HEK293T (cell line): ENCODE results near the gene BMERB1.

Source experiments
- CTCF ChIA-PET: fragments of 350-600 bp; formaldehyde crosslinking; extraction: SDS; loops from one replicate; lab custom pipeline; 2021; ENCODE audit warnings: antibody characterized with exemption, inconsistent platforms; lab: Yijun Ruan, JAX
- POLR2A ChIA-PET: fragments of 350-600 bp; formaldehyde crosslinking; extraction: SDS; loops from one replicate; lab custom pipeline; 2020; ENCODE audit warnings: antibody characterized with exemption, inconsistent platforms; lab: Yijun Ruan, JAX
- DNase-seq: peaks from one replicate; pipeline ENCODE4 v3.0.0; 2012; ENCODE audit warnings: mixed read lengths; ENCODE audit errors: extremely low spot score
- ARNT ChIP-seq: fragments of 450-650 bp; IDR thresholded peaks from 2 replicates; pipeline ENCODE4 v1.6.1; 2017; ENCODE audit warnings: mild to moderate bottlenecking
- BHLHE40 ChIP-seq: fragments of 450-650 bp; IDR thresholded peaks from 2 replicates; pipeline ENCODE4 v1.6.1; 2016; ENCODE audit warnings: mild to moderate bottlenecking, moderate library complexity, borderline replicate concordance
- CTBP1 ChIP-seq: fragments of 450-650 bp; IDR thresholded peaks from 2 replicates; pipeline ENCODE4 v1.6.1; 2016; ENCODE audit warnings: borderline replicate concordance
- ELF4 ChIP-seq: fragments of 450-650 bp; IDR thresholded peaks from 2 replicates; pipeline ENCODE4 v1.6.1; 2017; ENCODE audit warnings: antibody characterized with exemption
- FOXA1 ChIP-seq: fragments of 450-650 bp; IDR thresholded peaks from 2 replicates; pipeline ENCODE4 v1.6.1; 2016; ENCODE audit warnings: mild to moderate bottlenecking
- FOXK2 ChIP-seq: fragments of 450-650 bp; IDR thresholded peaks from 2 replicates; pipeline ENCODE4 v1.6.1; 2016; ENCODE audit warnings: mild to moderate bottlenecking
- FOXM1 ChIP-seq: fragments of 450-650 bp; IDR thresholded peaks from 2 replicates; pipeline ENCODE4 v1.6.1; 2017; ENCODE audit warnings: mild to moderate bottlenecking, borderline replicate concordance
- HDGF ChIP-seq: fragments of 450-650 bp; IDR thresholded peaks from 2 replicates; pipeline ENCODE4 v1.6.1; 2017; ENCODE audit warnings: antibody characterized with exemption, borderline replicate concordance
- L3MBTL2 ChIP-seq: fragments of 450-650 bp; conservative IDR thresholded peaks from 2 replicates; pipeline ENCODE4 v1.6.1; 2016; ENCODE audit warnings: mild to moderate bottlenecking
- LEF1 ChIP-seq: fragments of 450-650 bp; IDR thresholded peaks from 2 replicates; pipeline ENCODE4 v1.6.1; 2017; ENCODE audit warnings: mild to moderate bottlenecking, borderline replicate concordance
- NFRKB ChIP-seq: fragments of 450-650 bp; IDR thresholded peaks from 2 replicates; pipeline ENCODE4 v1.6.1; 2016; ENCODE audit warnings: mild to moderate bottlenecking, moderate library complexity
- PKNOX1 ChIP-seq: fragments of 450-650 bp; IDR thresholded peaks from 2 replicates; pipeline ENCODE4 v1.6.1; 2016
- SP1 ChIP-seq: fragments of 450-650 bp; IDR thresholded peaks from 2 replicates; pipeline ENCODE4 v1.6.1; 2017
- SUZ12 ChIP-seq: fragments of 450-650 bp; IDR thresholded peaks from 2 replicates; pipeline ENCODE4 v1.6.1; 2016; ENCODE audit warnings: mild to moderate bottlenecking
- TARDBP ChIP-seq: fragments of 450-650 bp; IDR thresholded peaks from 2 replicates; pipeline ENCODE4 v1.6.1; 2016
- ZNF384 ChIP-seq: fragments of 450-650 bp; IDR thresholded peaks from 2 replicates; pipeline ENCODE4 v1.6.1; 2016

Gene BMERB1

GRCh38 chr16:15482748-15483298, 48.4 kb downstream of the BMERB1 start:
- POLR2A ChIA-PET, result no interaction called here
- DNase-seq, result no peak
- TF ChIP-seq ARNT (no peak), FOXM1 (no peak), BHLHE40 (no peak)
- CTCF ChIA-PET, result no interaction called here

GRCh38 chr16:15483857-15484256, 49.5 kb downstream of the BMERB1 start:
- ChIA-PET CTCF (no interaction called here), POLR2A (no interaction called here)
- DNase-seq, result no peak
- no peak for TF ChIP-seq NFRKB
- no peak for TF ChIP-seq ARNT
- TF ChIP-seq LEF1, result no peak
- no peak for TF ChIP-seq FOXM1
- TF ChIP-seq FOXA1, result no peak
- no peak for TF ChIP-seq PKNOX1

GRCh38 chr16:15484662-15485061, 50.3 kb downstream of the BMERB1 start:
- TF ChIP-seq L3MBTL2, result no peak
- TF ChIP-seq NFRKB, result no peak
- no peak for TF ChIP-seq FOXM1
- no peak for TF ChIP-seq CTBP1
- TF ChIP-seq FOXK2, result no peak
- ChIA-PET CTCF (no interaction called here), POLR2A (no interaction called here)
- no peak for DNase-seq

GRCh38 chr16:15485175-15485574, 50.8 kb downstream of the BMERB1 start:
- ChIA-PET CTCF (no interaction called here), POLR2A (no interaction called here)
- TF ChIP-seq FOXK2, result no peak
- no peak for TF ChIP-seq L3MBTL2
- DNase-seq, result no peak

- no peak for DNase-seq
- POLR2A ChIA-PET, result no interaction called here
- TF ChIP-seq FOXA1, result no peak
- TF ChIP-seq NFRKB, result no peak
- no peak for TF ChIP-seq ZNF384
- TF ChIP-seq HDGF, result no peak
- TF ChIP-seq SP1, result no peak
- no peak for TF ChIP-seq BHLHE40
- TF ChIP-seq PKNOX1, result no peak
- no peak for TF ChIP-seq CTBP1
- no peak for TF ChIP-seq LEF1
- no peak for TF ChIP-seq FOXM1
- no peak for TF ChIP-seq ARNT
- no peak for TF ChIP-seq FOXK2
- no peak for TF ChIP-seq SUZ12
- no peak for TF ChIP-seq TARDBP
- TF ChIP-seq L3MBTL2, result no peak
- no peak for TF ChIP-seq ELF4
- CTCF ChIA-PET, result no interaction called here
Measured at GRCh38 chr16:15486661-15487060, 52.3 kb downstream of the BMERB1 start.

GRCh38 chr16:15487336-15488284, 53.2 kb downstream of the BMERB1 start:
- TF ChIP-seq PKNOX1 (no peak), NFRKB (no peak), ZNF384 (no peak), SUZ12 (no peak), ARNT (no peak), TARDBP (no peak), FOXM1 (no peak), BHLHE40 (no peak), SP1 (no peak), ELF4 (no peak), LEF1 (no peak), HDGF (no peak), FOXK2 (no peak), CTBP1 (no peak), L3MBTL2 (no peak), FOXA1 (no peak)
- ChIA-PET CTCF (interaction anchor here (0.6 kb wide), 1 partner anchor 18 kb away, joined by 4 read pairs; no protein-coding TSS in a partner anchor), POLR2A (no interaction called here)
- DNase-seq, result no peak

- TF ChIP-seq LEF1, result no peak
- no peak for TF ChIP-seq SUZ12
- no peak for TF ChIP-seq NFRKB
- TF ChIP-seq CTBP1, result no peak
- TF ChIP-seq ZNF384, result no peak
- no peak for TF ChIP-seq L3MBTL2
- no peak for TF ChIP-seq ARNT
- no peak for TF ChIP-seq BHLHE40
- no peak for TF ChIP-seq PKNOX1
- no peak for TF ChIP-seq ELF4
- CTCF ChIA-PET, result interaction anchor here (1.1 kb wide), 1 partner anchor 160 kb away, joined by 7 read pairs; no protein-coding TSS in a partner anchor
- POLR2A ChIA-PET, result no interaction called here
- DNase-seq, result no peak
Measured at GRCh38 chr16:15489016-15489415, 54.6 kb downstream of the BMERB1 start.
